ENCODE data around the gene AZU1. TPM values are rescaled to one million over a fixed set of nuclear protein-coding genes. Genes with fewer than 3 reads are reported as not detected.
"Not testable (repeated sequence)": the region's sequence is repeated elsewhere in the genome, so short reads cannot be mapped to it uniquely, and the experiment has no call there.

Gene AZU1
- polyA plus RNA-seq, 3 donors = 1.0 to 3.4 (median 2.2) TPM

- no peak for DNase-seq
Measured at GRCh38 chr19:871446-872265, 44.0 kb downstream of the AZU1 start.

- no peak for DNase-seq
Measured at GRCh38 chr19:872266-872951, 44.8 kb downstream of the AZU1 start.

- no peak for DNase-seq
Measured at GRCh38 chr19:873084-873483, 45.4 kb downstream of the AZU1 start.

GRCh38 chr19:873561-874041, 46.0 kb downstream of the AZU1 start:
- no peak for DNase-seq

- DNase-seq = no peak
Measured at GRCh38 chr19:875265-875879, 47.7 kb downstream of the AZU1 start.

GRCh38 chr19:876089-876488, 48.5 kb downstream of the AZU1 start:
- no peak for DNase-seq

GRCh38 chr19:876780-877314, 49.2 kb downstream of the AZU1 start:
- DNase-seq = no peak

- DNase-seq = not testable (repeated sequence)
Measured at GRCh38 chr19:877992-878660, 50.5 kb downstream of the AZU1 start.

GRCh38 chr19:878751-879561, 51.3 kb downstream of the AZU1 start:
- not testable (repeated sequence) for DNase-seq

- no peak for DNase-seq
Measured at GRCh38 chr19:879711-880438, 52.2 kb downstream of the AZU1 start.

Other genes starting within 250 kb of the AZU1 start
- under 1 TPM; 0.27 to 0.48 (median 0.30) TPM for gene HCN2, start 238.0 kb upstream of the AZU1 start, polyA plus RNA-seq (ENCODE audit: insufficient read length in 3 of 3)
- gene POLRMT, start 194.3 kb upstream of the AZU1 start, polyA plus RNA-seq (ENCODE audit: insufficient read length in 3 of 3) = 10 to 100 TPM; 64.7 to 78.3 (median 70.9) TPM
- gene FGF22, start 188.0 kb upstream of the AZU1 start, polyA plus RNA-seq (ENCODE audit: insufficient read length in 3 of 3) = 1 to 10 TPM in 1 of 3 donors, under 1 TPM in 2; 0.83 to 1.1 (median 0.91) TPM
- gene RNF126, start 164.6 kb upstream of the AZU1 start, polyA plus RNA-seq (ENCODE audit: insufficient read length in 3 of 3) = 10 to 100 TPM; 33.8 to 35.9 (median 35.8) TPM
- 10 to 100 TPM; 21.7 to 24.4 (median 23.3) TPM for gene FSTL3, start 151.4 kb upstream of the AZU1 start, polyA plus RNA-seq (ENCODE audit: insufficient read length in 3 of 3)
- gene PRSS57, start 132.4 kb upstream of the AZU1 start, polyA plus RNA-seq (ENCODE audit: insufficient read length in 3 of 3) = under 1 TPM in 2 of 3 donors, not detected in 1; 0.33 to 0.51 TPM
- gene PALM, start 118.9 kb upstream of the AZU1 start, polyA plus RNA-seq (ENCODE audit: insufficient read length in 3 of 3) = 100 to 1,000 TPM in 2 of 3 donors, 10 to 100 TPM in 1; 89.8 to 119 (median 113) TPM
- 10 to 100 TPM in 1 of 3 donors, 1 to 10 TPM in 2; 7.1 to 11.2 (median 7.5) TPM for gene MISP, start 76.7 kb upstream of the AZU1 start, polyA plus RNA-seq (ENCODE audit: insufficient read length in 3 of 3)
- gene PTBP1, start 30.4 kb upstream of the AZU1 start, polyA plus RNA-seq (ENCODE audit: insufficient read length in 3 of 3) = 100 to 1,000 TPM; 400 to 450 (median 417) TPM
- gene PLPPR3, start 5.9 kb upstream of the AZU1 start, polyA plus RNA-seq (ENCODE audit: insufficient read length in 3 of 3) = 10 to 100 TPM; 11.2 to 25.9 (median 17.1) TPM
- 1 to 10 TPM; 1.2 to 2.0 (median 1.4) TPM for gene PRTN3, start 13.2 kb downstream of the AZU1 start, polyA plus RNA-seq (ENCODE audit: insufficient read length in 3 of 3)
- gene ELANE, start 24.5 kb downstream of the AZU1 start, polyA plus RNA-seq (ENCODE audit: insufficient read length in 3 of 3) = under 1 TPM; 0.25 to 0.51 (median 0.46) TPM
- gene CFD, start 31.8 kb downstream of the AZU1 start, polyA plus RNA-seq (ENCODE audit: insufficient read length in 3 of 3) = 1 to 10 TPM; 3.9 to 4.4 (median 4.2) TPM
- gene MED16, start 65.3 kb downstream of the AZU1 start, polyA plus RNA-seq (ENCODE audit: insufficient read length in 3 of 3) = 10 to 100 TPM; 60.6 to 71.4 (median 63.5) TPM
- gene RNU6-9, start 65.6 kb downstream of the AZU1 start, polyA plus RNA-seq (ENCODE audit: insufficient read length in 3 of 3) = not detected
- gene R3HDM4, start 85.4 kb downstream of the AZU1 start, polyA plus RNA-seq (ENCODE audit: insufficient read length in 3 of 3) = 10 to 100 TPM; 43.1 to 58.3 (median 51.9) TPM
- 1 to 10 TPM in 1 of 3 donors, under 1 TPM in 2; 0.94 to 1.3 (median 0.98) TPM for gene KISS1R, start 89.5 kb downstream of the AZU1 start, polyA plus RNA-seq (ENCODE audit: insufficient read length in 3 of 3)
- 10 to 100 TPM; 25.3 to 38.8 (median 31.6) TPM for gene ARID3A, start 98.2 kb downstream of the AZU1 start, polyA plus RNA-seq (ENCODE audit: insufficient read length in 3 of 3)
- 10 to 100 TPM; 48.4 to 63.9 (median 61.6) TPM for gene WDR18, start 156.5 kb downstream of the AZU1 start, polyA plus RNA-seq (ENCODE audit: insufficient read length in 3 of 3)
- 1 to 10 TPM in 1 of 3 donors, under 1 TPM in 2; 0.87 to 1.1 (median 0.91) TPM for gene GRIN3B, start 172.6 kb downstream of the AZU1 start, polyA plus RNA-seq (ENCODE audit: insufficient read length in 3 of 3)
- 100 to 1,000 TPM; 126 to 135 (median 134) TPM for gene TMEM259, start 193.3 kb downstream of the AZU1 start, polyA plus RNA-seq (ENCODE audit: insufficient read length in 3 of 3)
- not detected for gene RNU6-2, start 193.7 kb downstream of the AZU1 start, polyA plus RNA-seq (ENCODE audit: insufficient read length in 3 of 3)
- gene CNN2, start 198.8 kb downstream of the AZU1 start, polyA plus RNA-seq (ENCODE audit: insufficient read length in 3 of 3) = 100 to 1,000 TPM; 171 to 183 (median 174) TPM
- 10 to 100 TPM in 1 of 3 donors, 1 to 10 TPM in 2; 8.9 to 11.6 (median 9.6) TPM for gene ABCA7, start 212.3 kb downstream of the AZU1 start, polyA plus RNA-seq (ENCODE audit: insufficient read length in 3 of 3)
- 10 to 100 TPM in 2 of 3 donors, 1 to 10 TPM in 1; 10.0 to 14.9 (median 14.8) TPM for gene ARHGAP45, start 239.3 kb downstream of the AZU1 start, polyA plus RNA-seq (ENCODE audit: insufficient read length in 3 of 3)

Measured in renal pelvis (tissue), 4 donors.